Mucosa of rectum (tissue), 2 donors: ENCODE data around the gene MPPED1.

ENCODE experiments used
- H3K27ac ChIP-seq, 2 donors: one replicate each; pipeline ENCODE4 v1.7.0; 2013; ENCODE audit warnings: inconsistent platforms in 2 of 2, low read depth in 2 of 2, low read length in 2 of 2
- H3K27me3 ChIP-seq, 2 donors: one replicate each; pipeline ENCODE4 v1.7.0; 2013; ENCODE audit warnings: low read length in 2 of 2; ENCODE audit not compliant: control insufficient read depth in 2 of 2, insufficient read depth in 2 of 2
- H3K36me3 ChIP-seq, 2 donors: one replicate each; pipeline ENCODE4 v1.7.0; 2013; ENCODE audit warnings: low read length in 2 of 2; ENCODE audit not compliant: control insufficient read depth in 2 of 2, insufficient read depth in 2 of 2
- H3K4me1 ChIP-seq, 2 donors: one replicate each; pipeline ENCODE4 v1.7.0; 2013; ENCODE audit warnings: low read length in 2 of 2, mild to moderate bottlenecking in 1 of 2; ENCODE audit not compliant: control insufficient read depth in 2 of 2, insufficient read depth in 2 of 2
- H3K4me3 ChIP-seq, 2 donors: one replicate each; pipeline ENCODE4 v1.7.0; 2013; ENCODE audit warnings: low read length in 2 of 2
- H3K9ac ChIP-seq, 2 donors: one replicate each; pipeline ENCODE4 v1.7.0; 2013; ENCODE audit warnings: low read length in 2 of 2, low read depth in 1 of 2, mild to moderate bottlenecking in 1 of 2
- H3K9me3 ChIP-seq, 2 donors: one replicate each; pipeline ENCODE4 v1.7.0; 2013; ENCODE audit warnings: low read length in 2 of 2; ENCODE audit not compliant: control insufficient read depth in 2 of 2
- donor health status: healthy.
- donor health status: Normal muscosa, but diverticular disease.

MPPED1 gene

DNA sequence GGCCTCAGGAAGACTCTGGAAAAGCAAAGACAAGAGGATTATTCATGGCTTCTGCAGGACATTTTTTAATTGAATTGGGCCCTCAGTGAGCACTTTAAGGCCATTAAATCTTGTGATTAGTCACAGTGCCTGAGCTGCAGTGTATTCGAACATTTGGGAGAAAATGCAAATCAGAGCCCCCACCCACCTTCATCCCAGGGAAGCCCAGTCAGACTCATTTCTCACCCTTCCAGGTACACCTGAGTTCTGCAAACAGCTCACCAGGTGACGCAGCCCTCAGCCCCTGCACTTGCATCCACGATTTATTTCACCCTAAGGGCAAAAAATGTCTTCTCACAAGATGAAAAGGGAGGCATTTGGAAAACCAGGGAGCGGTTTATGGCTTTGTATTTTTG, 128.7 kb downstream of the MPPED1 start:
- H3K4me1 ChIP-seq: no peaks in the 10 kb centered on the region
- no peak overlapping the region for H3K4me3 ChIP-seq
- H3K9ac ChIP-seq: no peak overlapping the region
- no peaks in the 10 kb centered on the region for H3K36me3 ChIP-seq
- H3K9me3 ChIP-seq: no peaks in the 10 kb centered on the region
- no peak overlapping the region for H3K27ac ChIP-seq
- no peaks in the 10 kb centered on the region for H3K27me3 ChIP-seq

DNA sequence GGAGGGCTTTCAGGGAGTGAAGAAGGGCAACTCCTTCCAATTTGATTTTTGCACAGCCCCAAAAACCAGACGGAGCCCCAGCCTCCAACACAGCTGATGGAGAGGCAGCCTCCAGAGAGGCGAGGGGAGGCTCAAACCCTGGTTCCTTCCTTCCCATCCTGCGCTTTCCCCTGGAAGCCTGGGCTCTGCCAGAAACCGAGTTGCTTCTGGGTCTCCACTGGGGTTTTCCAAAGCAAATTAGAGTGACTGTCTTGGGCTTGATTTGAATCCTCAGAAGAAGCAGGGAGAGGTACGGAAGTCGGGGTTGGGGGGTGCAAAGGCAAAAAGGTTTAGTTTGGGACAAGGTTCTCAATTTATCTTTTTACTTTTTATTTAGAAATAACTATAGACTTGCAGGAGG, 129.2 kb downstream of the MPPED1 start:
- Histone ChIP-seq H3K4me3 (no peak overlapping the region), H3K9me3 (no peaks in the 10 kb centered on the region), H3K9ac (no peak overlapping the region), H3K4me1 (no peaks in the 10 kb centered on the region), H3K36me3 (no peaks in the 10 kb centered on the region), H3K27ac (no peak overlapping the region), H3K27me3 (no peaks in the 10 kb centered on the region)

DNA sequence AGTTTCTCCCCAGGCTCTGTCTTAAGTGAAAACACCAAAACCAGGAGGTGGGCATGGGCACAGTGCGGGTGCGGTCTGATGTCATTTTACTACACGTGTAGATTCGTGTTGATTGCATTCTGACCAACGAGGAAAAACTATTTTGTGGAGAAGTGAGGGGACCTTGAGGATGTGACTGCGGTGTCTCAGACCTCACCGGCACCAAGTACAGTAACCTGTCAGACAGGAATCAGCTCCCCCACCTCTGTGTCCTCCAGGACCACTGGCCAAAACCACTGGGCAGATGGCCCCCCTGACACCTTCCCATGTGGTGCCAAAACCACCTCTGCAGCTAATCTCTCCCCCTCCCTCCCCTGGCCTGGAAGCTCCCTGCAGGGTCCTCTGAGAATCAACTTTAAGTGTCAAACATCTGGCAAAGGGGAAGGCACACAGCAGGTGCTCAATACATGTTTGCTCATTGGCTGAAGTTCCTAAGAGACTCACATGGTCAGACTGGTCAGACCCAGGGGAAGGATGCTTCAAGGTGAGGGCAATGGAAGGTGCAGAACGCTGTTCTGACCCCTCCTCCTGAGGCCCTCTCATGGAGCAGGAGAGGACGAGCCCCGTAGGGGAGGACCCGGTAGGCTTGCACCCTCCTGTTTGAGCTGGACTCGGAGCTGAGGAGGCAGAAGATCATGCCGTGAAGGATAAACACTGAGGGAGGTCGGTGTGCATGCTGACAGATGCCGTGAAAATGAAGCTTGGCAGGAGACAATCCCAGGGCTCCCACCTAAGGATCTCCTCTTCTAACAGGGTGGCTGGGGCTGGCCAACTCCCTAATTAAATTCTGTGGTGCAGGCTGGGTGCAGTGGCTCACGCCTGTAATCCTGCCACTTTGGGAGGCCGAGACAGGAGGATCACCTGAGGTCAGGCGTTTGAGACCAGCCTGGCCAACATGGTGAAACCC, 129.9 kb downstream of the MPPED1 start:
- Histone ChIP-seq H3K9ac (no peak overlapping the region), H3K4me1 (no peaks in the 10 kb centered on the region), H3K9me3 (no peaks in the 10 kb centered on the region), H3K27me3 (no peaks in the 10 kb centered on the region), H3K36me3 (no peaks in the 10 kb centered on the region), H3K27ac (no peak overlapping the region), H3K4me3 (no peak overlapping the region)

DNA sequence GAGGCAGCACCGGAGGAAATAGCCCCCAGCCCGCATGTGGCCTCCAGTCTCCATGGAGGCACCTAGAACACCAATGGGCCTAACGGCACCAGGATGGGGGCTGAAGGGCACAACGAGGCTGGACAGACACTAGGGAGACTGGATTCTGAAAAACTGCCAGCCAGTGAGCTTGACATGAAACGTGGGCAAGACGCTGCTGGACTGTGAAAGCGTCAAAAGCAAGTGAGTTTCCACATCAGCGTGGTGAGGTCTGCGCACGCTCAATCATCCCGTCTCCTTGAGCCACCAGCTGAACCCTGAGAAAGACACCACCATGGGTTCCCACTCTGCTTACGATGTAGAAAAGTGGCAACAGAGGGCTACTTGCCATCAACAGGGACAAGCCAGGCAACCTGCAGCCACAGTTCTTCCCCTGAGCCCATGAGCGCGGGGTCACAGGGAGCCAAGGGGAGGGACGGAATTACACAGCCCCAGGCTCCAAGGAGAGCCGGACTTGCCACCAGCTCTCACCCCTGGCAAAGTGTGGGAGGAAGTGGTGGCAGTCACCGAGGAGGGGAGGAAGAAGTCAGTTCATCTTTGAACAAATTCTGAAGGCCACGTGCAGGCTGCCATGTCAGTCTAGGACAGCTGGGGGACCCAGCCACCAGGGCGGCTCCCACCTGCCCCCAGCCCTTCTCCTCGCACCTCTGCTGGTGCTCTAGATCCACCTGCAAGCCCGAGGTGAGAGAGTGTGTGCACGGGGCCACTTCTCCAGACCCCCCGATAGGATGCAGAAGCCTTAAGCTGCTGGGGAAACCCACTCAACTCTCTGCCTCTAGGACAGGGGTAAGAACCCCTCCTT, 131.1 kb downstream of the MPPED1 start:
- H3K27ac ChIP-seq: no peak overlapping the region
- no peak overlapping the region for H3K9ac ChIP-seq
- H3K36me3 ChIP-seq: no peaks in the 10 kb centered on the region
- no peaks in the 10 kb centered on the region for H3K9me3 ChIP-seq
- H3K4me1 ChIP-seq: no peaks in the 10 kb centered on the region
- H3K27me3 ChIP-seq: no peaks in the 10 kb centered on the region
- H3K4me3 ChIP-seq: no peak overlapping the region

DNA sequence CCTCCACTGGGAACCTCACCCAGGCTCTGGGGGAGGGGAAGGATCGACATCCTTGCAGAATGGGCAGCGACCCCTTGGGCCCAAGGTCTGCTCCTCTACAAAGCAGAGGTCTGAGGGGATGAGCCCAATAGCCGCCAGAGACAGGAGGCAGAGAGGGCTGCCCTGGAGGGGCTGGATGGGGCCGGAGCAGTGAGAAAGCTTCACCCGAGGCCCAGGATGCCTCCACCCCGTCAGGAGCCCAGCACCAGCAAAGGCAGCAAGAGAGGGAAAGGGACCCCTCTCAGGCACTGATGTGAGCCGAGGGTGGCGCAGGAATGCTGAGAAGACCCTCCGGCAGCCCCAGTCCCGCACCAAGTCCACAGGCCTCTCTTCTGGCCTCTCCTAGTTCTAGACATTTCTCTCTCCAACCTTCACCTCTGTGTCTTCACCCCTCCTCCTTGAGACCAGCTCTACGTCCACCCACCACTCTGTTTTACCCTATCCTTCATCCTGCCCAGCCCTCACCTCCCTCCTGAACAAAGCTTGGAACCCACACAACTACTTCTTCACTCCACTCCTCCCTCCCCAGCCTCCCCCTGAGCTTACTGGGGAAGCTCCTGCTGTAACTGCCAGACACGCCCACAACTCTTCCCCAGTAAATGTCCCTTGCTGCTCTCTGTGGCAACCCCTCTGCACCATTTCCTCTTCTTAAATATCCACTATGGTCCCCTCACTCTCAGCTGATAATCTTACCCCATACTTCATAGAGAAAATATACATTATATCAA, 131.9 kb downstream of the MPPED1 start:
- H3K27me3 ChIP-seq: no peaks in the 10 kb centered on the region
- no peak overlapping the region for H3K9ac ChIP-seq
- no peaks in the 10 kb centered on the region for H3K9me3 ChIP-seq
- H3K4me3 ChIP-seq: no peak overlapping the region
- no peaks in the 10 kb centered on the region for H3K36me3 ChIP-seq
- H3K4me1 ChIP-seq: no peaks in the 10 kb centered on the region
- no peak overlapping the region for H3K27ac ChIP-seq

DNA sequence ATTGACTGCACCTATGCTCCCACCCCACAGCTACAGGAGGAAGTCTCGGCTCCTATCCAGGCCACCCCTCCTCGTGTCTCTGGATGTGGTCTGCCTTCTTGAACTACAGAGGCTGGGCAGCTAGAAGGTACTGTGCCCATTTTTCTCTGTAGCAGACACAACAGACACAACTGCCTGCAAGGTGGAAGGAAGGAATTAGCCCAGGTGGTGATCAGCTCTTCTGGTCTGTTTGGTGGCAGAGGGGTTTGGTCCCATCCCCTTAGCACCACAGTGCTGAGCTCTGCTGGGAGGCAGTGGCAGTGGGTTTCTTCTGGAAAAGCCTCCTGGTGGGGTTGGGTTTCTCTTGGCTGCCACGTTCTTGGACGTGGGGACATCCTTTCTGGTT, 132.5 kb downstream of the MPPED1 start:
- no peak overlapping the region for H3K27ac ChIP-seq
- H3K27me3 ChIP-seq: no peaks in the 10 kb centered on the region
- H3K9me3 ChIP-seq: no peaks in the 10 kb centered on the region
- no peaks in the 10 kb centered on the region for H3K4me1 ChIP-seq
- no peak overlapping the region for H3K4me3 ChIP-seq
- H3K36me3 ChIP-seq: no peaks in the 10 kb centered on the region
- H3K9ac ChIP-seq: no peak overlapping the region

DNA sequence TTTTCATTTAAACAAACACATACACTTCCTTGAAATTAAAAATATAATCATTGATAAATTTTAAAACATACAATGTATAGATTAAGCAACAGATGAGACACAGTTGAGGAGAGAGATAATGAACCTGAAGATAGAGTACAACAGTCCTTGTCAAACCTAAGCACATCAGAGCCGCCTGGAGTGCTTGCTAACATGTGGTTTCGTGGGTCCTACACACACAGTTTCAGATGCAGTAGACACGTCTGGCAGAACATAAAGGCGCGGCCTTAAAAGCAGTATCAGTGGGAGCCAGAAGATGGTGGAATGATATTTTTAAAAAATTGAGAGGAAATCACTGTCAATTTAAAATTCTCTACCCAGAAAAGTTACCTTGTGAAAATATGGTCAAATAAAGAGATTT, 134.4 kb downstream of the MPPED1 start:
- Histone ChIP-seq H3K36me3 (no peaks in the 10 kb centered on the region), H3K27me3 (no peaks in the 10 kb centered on the region), H3K4me1 (no peaks in the 10 kb centered on the region), H3K9me3 (no peaks in the 10 kb centered on the region), H3K27ac (no peak overlapping the region), H3K9ac (no peak overlapping the region), H3K4me3 (no peak overlapping the region)

DNA sequence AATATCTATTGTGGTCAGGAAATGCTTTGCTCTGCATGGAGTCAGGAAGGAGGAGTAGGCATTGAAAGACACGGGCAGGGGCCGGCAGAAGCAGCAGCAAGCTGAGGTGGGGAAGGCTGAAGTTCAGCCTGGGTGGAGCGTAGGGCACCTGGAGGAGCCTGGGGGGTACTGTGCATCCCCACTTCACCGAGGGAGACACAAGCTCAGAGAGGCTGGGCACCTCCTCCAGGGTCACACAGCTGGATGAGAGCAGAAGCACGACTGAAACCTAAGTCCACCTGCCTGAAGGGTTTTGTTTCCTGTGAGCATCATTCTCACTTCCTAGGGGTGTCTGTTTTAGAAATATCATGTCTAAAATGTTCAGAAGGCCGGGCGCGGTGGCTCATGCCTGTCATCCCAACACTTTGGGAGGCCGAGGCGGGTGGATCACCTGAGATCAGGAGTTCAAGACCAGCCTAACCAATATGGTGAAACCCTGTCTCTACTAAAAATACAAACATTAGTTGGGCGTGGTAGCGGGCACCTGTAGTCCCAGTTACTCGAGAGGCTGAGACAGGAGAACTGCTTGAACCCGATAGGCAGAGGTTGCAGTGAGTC, 138.3 kb downstream of the MPPED1 start:
- no peaks in the 10 kb centered on the region for H3K9me3 ChIP-seq
- H3K27me3 ChIP-seq: no peaks in the 10 kb centered on the region
- no peak overlapping the region for H3K27ac ChIP-seq
- no peaks in the 10 kb centered on the region for H3K36me3 ChIP-seq
- H3K4me1 ChIP-seq: no peaks in the 10 kb centered on the region
- no peak overlapping the region for H3K4me3 ChIP-seq
- H3K9ac ChIP-seq: no peak overlapping the region

DNA sequence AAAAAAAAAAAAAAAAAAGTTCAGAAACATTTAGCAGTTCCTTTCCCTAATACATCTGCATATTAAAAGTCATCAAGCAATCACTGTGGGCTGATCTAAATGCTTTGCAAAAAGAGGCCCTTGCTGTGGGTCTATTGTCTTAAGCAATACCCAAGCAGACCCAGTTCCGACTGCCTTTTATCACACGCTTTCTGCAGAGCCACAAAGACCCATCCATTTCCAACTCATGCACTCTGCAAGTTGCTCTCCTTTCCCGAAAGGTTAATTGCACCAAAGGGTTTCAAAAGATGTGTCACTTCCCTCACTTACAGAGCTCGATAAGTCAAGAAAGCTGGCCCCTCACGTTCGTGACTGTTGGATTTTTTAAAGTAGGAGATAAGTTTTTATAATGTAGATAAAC, 138.9 kb downstream of the MPPED1 start:
- Histone ChIP-seq H3K27ac (no peak overlapping the region), H3K27me3 (no peaks in the 10 kb centered on the region), H3K9me3 (no peaks in the 10 kb centered on the region), H3K4me3 (no peak overlapping the region), H3K36me3 (no peaks in the 10 kb centered on the region), H3K4me1 (no peaks in the 10 kb centered on the region), H3K9ac (no peak overlapping the region)
